MCF 10A (cell line): ENCODE data around the gene YEATS4. TPM values are rescaled to one million over a fixed set of nuclear protein-coding genes. Genes with fewer than 3 reads are reported as not detected.
A peak's percentile ranks its signal among the peaks of the same experiment; 100 is the strongest.

ENCODE experiments used
- BruUV-seq: library from RNA; stranded (reverse); fragments of 400-500 nt; replicated peaks from 2 replicates; lab custom pipeline; 2021; lab: Mats Ljungman, UMichigan
- CTCF ChIA-PET: fragments of 300-600 bp; sonication (Branson Sonifier 250); formaldehyde crosslinking; extraction: SDS; loops from one replicate; lab custom pipeline; 2021; ENCODE audit warnings: antibody characterized with exemption, inconsistent platforms; lab: Yijun Ruan, JAX
- POLR2A ChIA-PET: fragments of 300-600, 350-650 bp; sonication (Branson Sonifier 250); formaldehyde crosslinking; extraction: SDS; loops from one replicate; lab custom pipeline; 2020; ENCODE audit warnings: antibody characterized with exemption, inconsistent platforms; lab: Yijun Ruan, JAX
- DNase-seq: peaks from one replicate; pipeline ENCODE4 v3.0.0-alpha.2; 2018; ENCODE audit not compliant: unreplicated experiment
- H3K27ac Mint-ChIP-seq: one replicate; pipeline ENCODE4 v1.8.0; 2022; ENCODE audit warnings: mild to moderate bottlenecking, low read depth, mixed read lengths; ENCODE audit not compliant: unreplicated experiment
- H3K27me3 Mint-ChIP-seq: one replicate; pipeline ENCODE4 v1.8.0; 2022; ENCODE audit warnings: mixed read lengths; ENCODE audit not compliant: insufficient read depth, unreplicated experiment
- H3K36me3 Mint-ChIP-seq: one replicate; pipeline ENCODE4 v1.8.0; 2022; ENCODE audit warnings: mild to moderate bottlenecking, moderate library complexity, mixed read lengths; ENCODE audit not compliant: insufficient read depth, unreplicated experiment
- H3K4me1 Mint-ChIP-seq: one replicate; pipeline ENCODE4 v1.8.0; 2022; ENCODE audit warnings: mixed read lengths; ENCODE audit not compliant: insufficient read depth, unreplicated experiment
- H3K4me3 Mint-ChIP-seq: one replicate; pipeline ENCODE4 v1.8.0; 2022; ENCODE audit warnings: mild to moderate bottlenecking, moderate library complexity, mixed read lengths; ENCODE audit not compliant: unreplicated experiment
- H3K9me3 Mint-ChIP-seq: one replicate; pipeline ENCODE4 v1.8.0; 2022; ENCODE audit warnings: mixed read lengths; ENCODE audit not compliant: unreplicated experiment
- intact Hi-C: fragments of 100-400 bp; cut with micrococcal nuclease; formaldehyde crosslinking; loops from 2 replicates; pipeline ENCODE4 v1.14.1; 2022
- total RNA-seq: library from RNA; stranded (reverse); gene quantifications from 2 replicates; pipeline ENCODE4 v1.2.3, GENCODE V29; 2022
- TF ChIP-seq, protein P1 (sequence below): fragments of 200-600 bp; IDR thresholded peaks from one replicate; pipeline ENCODE4 v1.8.0; 2022; ENCODE audit warnings: antibody characterized with exemption, mild to moderate bottlenecking; ENCODE audit not compliant: unreplicated experiment

YEATS4 gene
- total RNA-seq, 1 experiment from 2014 or later: 30.9 TPM

DNA sequence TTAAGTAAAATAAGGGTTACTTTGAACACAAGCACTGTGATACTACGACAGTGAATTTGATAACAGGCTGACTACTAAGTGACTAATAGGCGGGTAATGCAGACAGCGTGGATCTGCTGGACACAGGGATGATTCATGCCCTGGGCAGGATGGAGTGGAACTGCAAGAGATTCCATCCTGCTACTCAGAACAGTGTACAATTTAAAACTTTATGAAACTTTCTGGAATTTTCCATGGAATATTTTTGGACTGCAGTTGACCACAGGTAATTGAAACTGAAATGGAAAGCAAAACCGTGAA lies 46.0 kb downstream of the YEATS4 start:
- TF ChIP-seq, protein P1, sequence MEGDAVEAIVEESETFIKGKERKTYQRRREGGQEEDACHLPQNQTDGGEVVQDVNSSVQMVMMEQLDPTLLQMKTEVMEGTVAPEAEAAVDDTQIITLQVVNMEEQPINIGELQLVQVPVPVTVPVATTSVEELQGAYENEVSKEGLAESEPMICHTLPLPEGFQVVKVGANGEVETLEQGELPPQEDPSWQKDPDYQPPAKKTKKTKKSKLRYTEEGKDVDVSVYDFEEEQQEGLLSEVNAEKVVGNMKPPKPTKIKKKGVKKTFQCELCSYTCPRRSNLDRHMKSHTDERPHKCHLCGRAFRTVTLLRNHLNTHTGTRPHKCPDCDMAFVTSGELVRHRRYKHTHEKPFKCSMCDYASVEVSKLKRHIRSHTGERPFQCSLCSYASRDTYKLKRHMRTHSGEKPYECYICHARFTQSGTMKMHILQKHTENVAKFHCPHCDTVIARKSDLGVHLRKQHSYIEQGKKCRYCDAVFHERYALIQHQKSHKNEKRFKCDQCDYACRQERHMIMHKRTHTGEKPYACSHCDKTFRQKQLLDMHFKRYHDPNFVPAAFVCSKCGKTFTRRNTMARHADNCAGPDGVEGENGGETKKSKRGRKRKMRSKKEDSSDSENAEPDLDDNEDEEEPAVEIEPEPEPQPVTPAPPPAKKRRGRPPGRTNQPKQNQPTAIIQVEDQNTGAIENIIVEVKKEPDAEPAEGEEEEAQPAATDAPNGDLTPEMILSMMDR: no peak
- DNase-seq: peak; percentile 84
- Mint-ChIP-seq H3K36me3 (no peaks in the 10 kb centered on the region), H3K27me3 (no peaks in the 10 kb centered on the region), H3K4me1 (peaks cover 18% of the 10 kb centered on the region), H3K27ac (peak overlapping the region; percentile 47), H3K9me3 (no peaks in the 10 kb centered on the region), H3K4me3 (no peak overlapping the region)
- intact Hi-C loops: no loop called here
- ChIA-PET POLR2A (interaction anchor here (0.5 kb wide), 1 partner anchor 389 kb away, joined by 3 read pairs; no protein-coding TSS in a partner anchor), CTCF (interaction anchor here (2.3 kb wide), 1 partner anchor 165 kb away, joined by 6 read pairs; no protein-coding TSS in a partner anchor)
- BruUV-seq: no TSS peak

DNA sequence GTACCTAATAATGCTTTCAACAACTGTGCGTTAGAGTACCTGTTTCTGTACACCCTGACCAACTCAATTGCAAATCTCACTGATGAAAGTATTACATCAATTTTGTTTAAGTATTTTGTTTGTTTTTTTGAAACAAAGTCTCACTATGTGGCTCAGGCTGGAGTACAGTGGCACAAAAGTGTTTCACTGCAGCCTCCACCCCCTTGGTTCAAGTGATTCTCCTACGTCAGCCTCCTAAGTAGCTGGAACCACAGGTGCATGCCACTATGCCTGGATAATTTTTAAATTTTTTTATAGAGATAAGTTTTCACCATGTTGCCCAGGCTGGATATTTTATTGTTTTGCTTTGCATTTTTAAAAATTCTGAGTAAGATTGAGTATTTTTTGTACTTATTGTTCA lies 46.7 kb downstream of the YEATS4 start:
- no peaks in the 10 kb centered on the region for H3K27me3 Mint-ChIP-seq
- no peaks in the 10 kb centered on the region for H3K9me3 Mint-ChIP-seq
- DNase-seq: no peak
- intact Hi-C loops: no loop called here
- POLR2A ChIA-PET: no interaction called here
- no peak overlapping the region for H3K27ac Mint-ChIP-seq
- CTCF ChIA-PET: interaction anchor here (2.3 kb wide), 1 partner anchor 165 kb away, joined by 6 read pairs; no protein-coding TSS in a partner anchor
- peaks cover 18% of the 10 kb centered on the region for H3K4me1 Mint-ChIP-seq
- no peak overlapping the region for H3K4me3 Mint-ChIP-seq
- TF ChIP-seq, protein P1: no peak
- BruUV-seq: no TSS peak
- H3K36me3 Mint-ChIP-seq: no peaks in the 10 kb centered on the region

DNA sequence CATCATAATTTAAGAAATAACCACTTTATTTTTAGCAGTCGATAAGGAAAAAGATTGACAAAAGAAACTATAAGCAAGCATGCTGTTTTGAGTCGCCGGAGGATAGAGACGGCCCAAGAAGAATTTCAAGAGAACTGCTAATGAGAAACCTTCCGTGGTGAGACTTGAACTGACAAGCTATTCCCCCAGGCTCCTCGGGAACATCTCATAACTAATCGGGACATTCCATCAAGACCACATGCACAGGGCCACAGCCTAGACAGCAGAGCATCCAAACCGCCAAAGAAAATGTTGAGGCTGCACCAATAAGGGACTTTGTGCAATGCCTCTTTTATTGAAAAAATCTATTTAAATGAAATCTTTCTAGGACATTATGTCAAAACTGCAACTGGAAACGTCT lies 51.0 kb downstream of the YEATS4 start:
- POLR2A ChIA-PET: interaction anchor here (0.9 kb wide), 1 partner anchor 42 kb away, joined by 3 read pairs; no protein-coding TSS in a partner anchor

DNA sequence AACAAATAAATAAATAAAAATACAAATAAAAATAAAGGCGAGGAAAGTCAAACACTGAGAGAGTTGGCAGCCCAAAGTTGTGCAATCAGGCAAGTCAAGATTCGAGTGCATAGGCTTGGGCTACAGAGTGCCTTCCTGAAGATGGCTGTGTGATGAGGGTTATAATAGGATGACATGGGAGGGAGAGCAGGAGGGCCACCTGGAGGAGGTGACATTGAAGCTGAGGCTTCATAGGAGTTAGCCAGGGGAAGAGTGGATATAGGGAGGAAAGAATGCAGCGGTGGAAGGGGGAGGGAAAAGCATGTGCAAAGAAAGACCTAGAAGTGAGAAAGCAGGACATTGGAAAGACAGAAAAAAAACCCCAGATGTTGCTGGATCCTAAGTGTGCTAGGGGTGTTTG lies 53.1 kb downstream of the YEATS4 start:
- Mint-ChIP-seq H3K4me1 (peaks cover 9% of the 10 kb centered on the region), H3K27me3 (no peaks in the 10 kb centered on the region), H3K9me3 (no peaks in the 10 kb centered on the region), H3K27ac (no peak overlapping the region), H3K36me3 (no peaks in the 10 kb centered on the region), H3K4me3 (no peak overlapping the region)
- CTCF ChIA-PET: interaction anchor here (0.8 to 3.6 kb wide), 2 partner anchors 158 to 206 kb away, joined by 3 to 38 read pairs; no protein-coding TSS in a partner anchor
- POLR2A ChIA-PET: interaction anchor here (0.5 kb wide), 1 partner anchor 1114 kb away, joined by 3 read pairs; no protein-coding TSS in a partner anchor
- intact Hi-C loops: no loop called here
- TF ChIP-seq, protein P1: no peak
- BruUV-seq: no TSS peak
- no peak for DNase-seq

More for the DNA sequence above, 51.0 kb downstream of the YEATS4 start:
- CTCF ChIA-PET: interaction anchor here (0.9 kb wide), 1 partner anchor 159 kb away, joined by 5 read pairs; no protein-coding TSS in a partner anchor
- Mint-ChIP-seq H3K4me3 (no peak overlapping the region), H3K27me3 (no peaks in the 10 kb centered on the region), H3K4me1 (peaks cover 5% of the 10 kb centered on the region), H3K36me3 (no peaks in the 10 kb centered on the region), H3K27ac (no peak overlapping the region), H3K9me3 (no peaks in the 10 kb centered on the region)
- TF ChIP-seq, protein P1: no peak
- BruUV-seq: no TSS peak
- no peak for DNase-seq
- intact Hi-C loops: no loop called here
